Epithelial cell of prostate (primary cell): ENCODE measurements around the gene SDK1.

Experiments
- DNase-seq: peaks from one replicate; pipeline ENCODE4 v3.0.0-alpha.2; 2011; ENCODE audit warnings: low read depth, low spot score
- H3K27ac ChIP-seq: fragments of 450-650 bp; 2 replicates; pipeline ENCODE4 v1.5.1; 2017; ENCODE audit warnings: mild to moderate bottlenecking

SDK1 gene

DNA sequence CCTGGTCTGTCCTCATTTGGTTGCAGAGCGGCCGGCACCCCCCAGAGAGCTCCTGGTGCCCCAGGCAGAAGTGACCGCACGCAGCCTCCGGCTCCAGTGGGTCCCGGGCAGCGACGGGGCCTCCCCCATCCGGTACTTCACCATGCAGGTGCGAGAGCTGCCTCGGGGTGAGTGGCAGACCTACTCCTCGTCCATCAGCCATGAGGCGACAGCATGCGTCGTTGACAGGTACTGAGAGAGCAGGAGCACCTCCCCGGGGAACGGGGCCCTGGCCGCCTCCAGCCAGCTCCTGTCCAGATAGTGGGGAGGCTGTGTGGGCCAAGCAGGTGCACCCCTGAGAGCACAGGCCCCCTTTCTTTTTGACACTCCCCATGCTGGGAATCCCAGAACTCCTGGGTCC, 848.2 kb downstream of the SDK1 start:
- DNase-seq: no peak
- no peak overlapping the region for H3K27ac ChIP-seq

GRCh38 chr7:4149645-4150044, 848.6 kb downstream of the SDK1 start:
- DNase-seq: no peak
- H3K27ac ChIP-seq: no peak overlapping the region

- no peak overlapping the region for H3K27ac ChIP-seq
- no peak for DNase-seq
These were observed 849.7 kb downstream of the SDK1 start for GRCh38 chr7:4150731-4151130.

DNA sequence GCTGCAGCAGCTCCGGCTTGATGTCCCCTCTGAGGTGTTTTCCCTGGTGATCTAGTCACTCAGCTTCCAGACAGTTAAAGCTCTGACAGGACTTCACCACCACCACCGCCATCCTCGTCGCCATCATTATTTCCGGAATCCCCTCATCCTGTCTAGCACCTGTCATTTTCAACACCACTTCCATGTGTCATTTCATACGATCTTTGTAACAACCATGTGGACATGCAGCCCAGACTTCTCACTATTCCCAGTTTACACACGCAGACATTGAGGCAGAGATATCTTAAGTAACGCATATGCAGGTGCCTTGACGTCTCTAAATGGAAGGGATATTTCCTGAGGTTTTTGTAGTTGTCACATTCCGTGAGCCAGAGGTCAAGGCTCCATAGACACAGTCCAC, 850.5 kb downstream of the SDK1 start:
- no peak for DNase-seq
- H3K27ac ChIP-seq: no peak overlapping the region

DNA sequence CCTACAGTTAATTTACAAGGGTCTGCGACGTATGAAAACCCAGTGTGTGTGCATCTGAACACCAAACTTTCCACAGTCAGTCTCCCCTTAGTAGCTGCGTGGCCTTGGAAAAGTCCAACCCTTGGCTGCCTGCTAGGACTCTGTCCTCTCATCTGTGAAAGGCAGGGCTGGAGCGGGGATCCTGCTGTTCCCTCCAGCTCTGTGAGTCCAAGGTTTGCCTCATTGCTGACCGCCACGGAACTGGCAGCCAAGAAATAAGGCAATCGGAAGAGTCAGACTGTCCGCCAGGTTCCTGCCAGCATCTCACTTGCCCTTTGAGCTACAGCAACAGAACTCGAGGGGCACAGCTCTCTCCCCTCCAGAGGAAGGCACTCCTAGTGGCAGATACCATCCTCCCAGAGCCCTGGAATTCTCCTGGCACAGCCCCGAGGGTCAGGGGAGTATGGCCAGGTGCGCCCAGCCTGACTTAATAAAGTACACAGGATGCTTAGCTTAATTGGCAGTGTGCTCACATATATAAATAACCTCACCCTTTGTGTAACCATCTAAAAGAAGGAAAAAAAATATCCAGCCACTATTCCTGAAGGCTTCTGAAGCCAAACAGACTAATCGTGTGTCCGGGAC, 851.0 kb downstream of the SDK1 start:
- no peak for DNase-seq

GRCh38 chr7:4154882-4155535, 854.0 kb downstream of the SDK1 start:
- H3K27ac ChIP-seq: no peak overlapping the region
- DNase-seq: no peak

More for the DNA sequence above, 851.0 kb downstream of the SDK1 start:
- H3K27ac ChIP-seq: no peak overlapping the region

- no peak for DNase-seq
- no peak overlapping the region for H3K27ac ChIP-seq
These were observed 855.1 kb downstream of the SDK1 start for GRCh38 chr7:4156190-4156589.

GRCh38 chr7:4157651-4158050, 856.6 kb downstream of the SDK1 start:
- no peak for DNase-seq
- H3K27ac ChIP-seq: no peak overlapping the region

GRCh38 chr7:4158441-4159153, 857.5 kb downstream of the SDK1 start:
- DNase-seq: no peak
- no peak overlapping the region for H3K27ac ChIP-seq

GRCh38 chr7:4159154-4159501, 858.1 kb downstream of the SDK1 start:
- H3K27ac ChIP-seq: peak overlapping the region; percentile 21
- DNase-seq: no peak

DNA sequence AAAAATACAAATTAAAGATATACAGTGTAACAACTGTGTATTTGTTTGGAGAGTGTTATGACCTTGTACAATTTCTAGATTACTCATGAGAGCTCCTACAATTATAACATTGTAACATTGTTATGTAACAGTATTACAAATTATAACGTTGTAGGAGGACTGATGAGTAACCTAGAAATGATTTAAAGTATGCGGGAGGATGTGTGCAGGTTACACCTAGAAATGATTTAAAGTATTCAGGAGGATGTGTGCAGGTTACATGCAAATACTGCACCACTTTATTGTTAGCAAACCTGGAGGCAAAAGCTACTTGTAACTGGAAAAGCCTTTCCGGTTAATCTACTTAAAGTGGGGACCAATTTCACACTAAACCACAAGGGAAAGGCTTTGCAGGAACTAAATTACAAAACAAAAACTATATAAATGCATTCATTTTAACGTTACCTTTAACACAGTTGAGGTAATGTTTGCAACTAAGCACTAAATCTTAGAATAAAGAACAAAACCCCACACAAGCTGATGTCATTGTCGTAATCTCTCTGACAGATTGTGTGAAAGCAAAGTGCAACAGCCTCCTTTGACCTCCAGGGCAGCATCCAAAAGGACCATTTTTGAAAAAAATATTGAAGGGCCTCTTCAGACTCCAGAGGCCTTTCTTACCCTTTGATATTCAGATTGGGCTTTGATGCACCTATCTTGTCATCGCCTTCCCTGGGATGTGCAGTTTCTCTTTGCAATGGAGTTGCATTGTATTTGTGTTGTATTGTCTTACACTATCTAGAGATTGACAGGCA, 858.9 kb downstream of the SDK1 start:
- H3K27ac ChIP-seq: peak overlapping the region; percentile 21
- DNase-seq: no peak

GRCh38 chr7:4162884-4163564, 862.0 kb downstream of the SDK1 start:
- DNase-seq: no peak
- no peak overlapping the region for H3K27ac ChIP-seq

- no peak for DNase-seq
These were observed 862.6 kb downstream of the SDK1 start for GRCh38 chr7:4163565-4164203.

DNA sequence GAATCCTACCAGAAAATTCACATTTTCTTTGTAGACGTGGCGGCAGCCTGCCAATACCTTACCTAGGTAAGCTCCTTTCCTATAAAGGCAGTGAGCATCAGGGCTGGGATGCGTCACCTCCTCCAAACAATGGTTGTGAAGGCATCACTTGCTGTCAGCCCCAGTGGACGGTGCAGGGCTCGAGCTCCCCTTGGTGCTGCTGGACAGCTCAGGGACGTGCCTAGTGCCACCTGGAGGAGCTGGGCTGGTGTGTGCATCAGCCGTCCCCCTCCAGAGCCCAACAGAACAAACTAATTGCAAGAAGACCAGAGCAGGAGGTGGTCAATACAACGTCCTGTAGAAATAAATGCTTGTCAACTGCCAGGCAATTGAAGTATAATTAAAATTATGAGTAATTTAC, 863.5 kb downstream of the SDK1 start:
- no peak for DNase-seq
- no peak overlapping the region for H3K27ac ChIP-seq

More at GRCh38 chr7:4163565-4164203, 862.6 kb downstream of the SDK1 start:
- H3K27ac ChIP-seq: no peak overlapping the region

GRCh38 chr7:4166340-4166739, 865.3 kb downstream of the SDK1 start:
- no peak for DNase-seq
- no peak overlapping the region for H3K27ac ChIP-seq

- H3K27ac ChIP-seq: no peak overlapping the region
- no peak for DNase-seq
These were observed 865.8 kb downstream of the SDK1 start for GRCh38 chr7:4166807-4167206.

GRCh38 chr7:4167385-4167910, 866.4 kb downstream of the SDK1 start:
- DNase-seq: no peak
- H3K27ac ChIP-seq: no peak overlapping the region

GRCh38 chr7:4168041-4168440, 867.0 kb downstream of the SDK1 start:
- DNase-seq: no peak
- no peak overlapping the region for H3K27ac ChIP-seq

- DNase-seq: no peak
- no peak overlapping the region for H3K27ac ChIP-seq
These were observed 867.5 kb downstream of the SDK1 start for GRCh38 chr7:4168541-4168940.

DNA sequence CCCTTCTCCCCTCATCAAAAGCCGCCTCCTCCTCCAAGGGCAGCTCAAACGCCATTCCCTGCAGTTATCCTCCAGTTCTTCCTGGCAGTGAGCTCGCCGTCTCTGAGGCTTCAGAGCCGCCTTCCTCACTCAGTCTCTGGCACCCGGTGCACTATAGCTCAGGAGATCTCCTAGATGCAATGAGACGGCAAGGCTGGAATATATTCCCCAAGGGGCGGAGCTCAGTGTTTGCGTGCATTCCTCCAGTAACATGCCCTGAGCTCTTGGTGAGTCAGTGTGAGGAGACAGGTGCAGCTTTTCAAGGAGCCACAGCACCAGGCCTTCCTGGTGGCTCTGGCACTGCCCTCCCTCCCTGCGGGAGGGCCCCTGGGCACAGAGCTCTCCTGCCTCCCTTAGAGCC, 868.4 kb downstream of the SDK1 start:
- no peak overlapping the region for H3K27ac ChIP-seq
- DNase-seq: no peak
